Esophagus squamous epithelium (tissue), 5 donors: ENCODE measurements around the gene RNF220. TPM values are rescaled to one million over a fixed set of nuclear protein-coding genes. Genes with fewer than 3 reads are reported as not detected.

Experiments used
- DNase-seq: peaks from one replicate; lab custom pipeline; 2025; lab: John Stamatoyannopoulos, UW
- H3K27ac ChIP-seq, 4 donors: fragments of 200-600 bp; sonication (generic); one replicate each; pipeline ENCODE4 v1.5.1; 2016 to 2019; ENCODE audit warnings: mild to moderate bottlenecking in 1 of 4
- H3K27me3 ChIP-seq, 4 donors: fragments of 200-600 bp; sonication (generic); 1 replicate in 3 of 4; 2 replicates in 1 of 4; pipeline versions ENCODE4 v1.5.1 to v1.6.0; 2017 to 2021; ENCODE audit warnings: antibody characterized with exemption in 1 of 4
- H3K36me3 ChIP-seq, 3 donors: fragments of 200-600 bp; sonication (generic); one replicate each; pipeline ENCODE4 v1.5.1; 2016 to 2019
- H3K4me1 ChIP-seq, 3 donors: fragments of 200-600 bp; sonication (generic); one replicate each; pipeline ENCODE4 v1.5.1; 2017 to 2019
- H3K4me3 ChIP-seq, 4 donors: fragments of 200-600 bp; sonication (generic); 1 replicate in 3 of 4; 2 replicates in 1 of 4; pipeline ENCODE4 v1.5.1; 2016 to 2019; ENCODE audit warnings: mild to moderate bottlenecking in 2 of 4, moderate library complexity in 1 of 4
- H3K9me3 ChIP-seq, 3 donors: fragments of 200-600 bp; sonication (generic); one replicate each; pipeline ENCODE4 v1.5.1; 2016 to 2019
- CTCF ChIP-seq, 6 experiments: fragments of 450-650 bp in 4 of 6; fragments of 200-600 bp in 2 of 6; sonication (generic) in 2 of 6; IDR thresholded peaks; one replicate each; pipeline ENCODE4 v1.5.1; 2016 to 2019; ENCODE audit warnings: antibody characterized with exemption in 6 of 6, mild to moderate bottlenecking in 4 of 6, moderate library complexity in 4 of 6
- POLR2A ChIP-seq, 4 donors: fragments of 450-650 bp; IDR thresholded peaks; one replicate each; pipeline ENCODE4 v1.6.1; 2017; ENCODE audit warnings: antibody characterized with exemption in 4 of 4, mild to moderate bottlenecking in 4 of 4, moderate library complexity in 3 of 4
- WGBS, 2 donors: methylation state at CpG; one replicate each; pipeline ENCODE4 v1.1.5; 2018; 5-methylcytosine and 5-hydroxymethylcytosine counted together
- intact Hi-C: fragments of 100-400 bp; cut with DNase I; formaldehyde crosslinking; loops from one replicate; pipeline ENCODE4 v1.15.0; 2022
- total RNA-seq, 4 donors: library from RNA; depleted of rRNA; stranded (reverse); fragments of >200 nt; gene quantifications; one replicate each; pipeline ENCODE4 v1.1.0, GENCODE V29; 2016
- donor health status: DM: yes; HTN: yes; CAD: no.

The RNF220 gene
- total RNA-seq, 4 donors from 2014 or later: 44.8 to 111 (median 60.3) TPM

GRCh38 chr1:44591381-44591780 lies 186.3 kb downstream of the RNF220 start:
- no peaks in the 10 kb centered on the region for H3K36me3 ChIP-seq
- H3K4me1 ChIP-seq: peaks cover 0 to 4% (median 0%) of the 10 kb centered on the region in 3 donors
- TF ChIP-seq POLR2A (IDR thresholded peaks at IDR 0.05) (no peak), CTCF (IDR thresholded peaks at IDR 0.05) (no peak)
- H3K9me3 ChIP-seq: no peaks in the 10 kb centered on the region
- intact Hi-C loops: loop anchor here (5.0 to 10.0 kb wide), 2 partner anchors 214 to 377 kb away; partner anchors contain the start of gene DMAP1
- peaks cover 0 to 23% (median 0%) of the 10 kb centered on the region in 4 donors for H3K27me3 ChIP-seq
- no peak overlapping the region for H3K27ac ChIP-seq
- no peak overlapping the region for H3K4me3 ChIP-seq
- WGBS, 2 donors: 81 to 92% methylated on average over 5 of the region's 5 CpGs
- DNase-seq: no peak

- TF ChIP-seq CTCF (IDR thresholded peaks at IDR 0.05) (no peak), POLR2A (IDR thresholded peaks at IDR 0.05) (no peak)
- intact Hi-C loops: loop anchor here (5.0 to 10.0 kb wide), 2 partner anchors 215 to 378 kb away; partner anchors contain the start of gene DMAP1
- peaks cover 0 to 23% (median 1%) of the 10 kb centered on the region in 4 donors for H3K27me3 ChIP-seq
- no peaks in the 10 kb centered on the region for H3K36me3 ChIP-seq
- WGBS, 2 donors: 80 to 91% methylated on average over 7 to 8 of the region's 12 CpGs
- no peaks in the 10 kb centered on the region for H3K9me3 ChIP-seq
- H3K27ac ChIP-seq: no peak overlapping the region
- DNase-seq: no peak
- H3K4me3 ChIP-seq: no peak overlapping the region
- H3K4me1 ChIP-seq: peaks cover 0 to 4% (median 0%) of the 10 kb centered on the region in 3 donors
Observed at GRCh38 chr1:44592208-44593145, 187.4 kb downstream of the RNF220 start.

GRCh38 chr1:44594353-44594752 lies 189.3 kb downstream of the RNF220 start:
- intact Hi-C loops: loop anchor here (5.0 to 10.0 kb wide), 2 partner anchors 217 to 380 kb away; partner anchors contain the start of gene DMAP1
- H3K4me1 ChIP-seq: peaks cover 0 to 4% (median 0%) of the 10 kb centered on the region in 3 donors
- no peaks in the 10 kb centered on the region for H3K9me3 ChIP-seq
- H3K4me3 ChIP-seq: no peak overlapping the region
- no peaks in the 10 kb centered on the region for H3K36me3 ChIP-seq
- TF ChIP-seq POLR2A (IDR thresholded peaks at IDR 0.05) (no peak), CTCF (IDR thresholded peaks at IDR 0.05) (no peak)
- H3K27ac ChIP-seq: no peak overlapping the region
- H3K27me3 ChIP-seq: peaks cover 0 to 34% (median 1%) of the 10 kb centered on the region in 4 donors
- no peak for DNase-seq
- 60 to 82% methylated on average over 1 to 6 of the region's 6 CpGs for WGBS, 2 donors

- Histone ChIP-seq H3K27me3 (peaks cover 0 to 42% (median 1%) of the 10 kb centered on the region in 4 donors), H3K4me1 (peaks cover 0 to 4% (median 0%) of the 10 kb centered on the region in 3 donors), H3K36me3 (no peaks in the 10 kb centered on the region), H3K9me3 (no peaks in the 10 kb centered on the region), H3K27ac (no peak overlapping the region), H3K4me3 (no peak overlapping the region)
- TF ChIP-seq CTCF (IDR thresholded peaks at IDR 0.05) (peak; percentile 79 to 97 (median 89)), POLR2A (IDR thresholded peaks at IDR 0.05) (no peak)
- intact Hi-C loops: loop anchor here (5.0 to 10.0 kb wide), 2 partner anchors 218 to 380 kb away; partner anchors contain the start of gene DMAP1
- WGBS, 2 donors: 15 to 29% methylated on average over 8 to 9 of the region's 14 CpGs
- no peak for DNase-seq
Observed at GRCh38 chr1:44594871-44595735, 190.0 kb downstream of the RNF220 start.
